Stimulated activated CD4-positive, alpha-beta T cell treated with anti-CD3 and anti-CD28 coated beads, Interleukin-2, amount 100 ng/mL, for 4 hours (primary cell): ENCODE data around the gene PCBP3.
"Not testable (repeated sequence)": the region's sequence is repeated elsewhere in the genome, so short reads cannot be mapped to it uniquely, and the experiment has no call there.

ENCODE experiments used
- DNase-seq: peaks from one replicate; pipeline ENCODE4 v3.0.0-alpha.2; 2020; ENCODE audit warnings: low read depth

The PCBP3 gene

DNA sequence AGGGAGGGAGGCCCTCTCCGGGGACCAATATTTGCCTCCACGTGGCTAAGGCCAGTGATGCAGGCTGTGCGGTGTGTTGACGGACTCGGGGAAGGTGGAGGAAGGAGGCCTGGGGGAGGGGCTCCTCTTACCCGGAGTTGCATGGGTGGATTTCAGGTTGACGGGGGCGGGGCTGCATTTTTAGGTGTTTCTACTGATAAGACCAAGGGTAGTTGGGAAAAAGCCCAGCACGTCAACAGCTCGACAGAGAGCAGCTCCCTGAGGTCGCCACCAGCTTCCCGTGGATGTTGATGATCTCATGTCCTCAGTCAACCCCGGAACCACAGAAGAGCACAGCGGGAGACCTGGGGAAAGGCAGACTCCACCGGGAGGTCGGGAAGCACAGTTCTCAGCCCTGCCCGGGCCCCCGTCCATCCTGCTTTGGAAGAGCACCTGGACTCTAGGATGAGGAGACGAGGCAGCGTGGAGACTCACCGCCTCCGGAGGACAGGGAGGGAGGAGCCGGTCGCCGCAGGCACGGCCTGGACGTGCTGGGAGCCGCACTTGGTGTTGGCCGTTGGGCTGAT is 305.1 kb downstream of the PCBP3 start:
- no peak for DNase-seq

DNA sequence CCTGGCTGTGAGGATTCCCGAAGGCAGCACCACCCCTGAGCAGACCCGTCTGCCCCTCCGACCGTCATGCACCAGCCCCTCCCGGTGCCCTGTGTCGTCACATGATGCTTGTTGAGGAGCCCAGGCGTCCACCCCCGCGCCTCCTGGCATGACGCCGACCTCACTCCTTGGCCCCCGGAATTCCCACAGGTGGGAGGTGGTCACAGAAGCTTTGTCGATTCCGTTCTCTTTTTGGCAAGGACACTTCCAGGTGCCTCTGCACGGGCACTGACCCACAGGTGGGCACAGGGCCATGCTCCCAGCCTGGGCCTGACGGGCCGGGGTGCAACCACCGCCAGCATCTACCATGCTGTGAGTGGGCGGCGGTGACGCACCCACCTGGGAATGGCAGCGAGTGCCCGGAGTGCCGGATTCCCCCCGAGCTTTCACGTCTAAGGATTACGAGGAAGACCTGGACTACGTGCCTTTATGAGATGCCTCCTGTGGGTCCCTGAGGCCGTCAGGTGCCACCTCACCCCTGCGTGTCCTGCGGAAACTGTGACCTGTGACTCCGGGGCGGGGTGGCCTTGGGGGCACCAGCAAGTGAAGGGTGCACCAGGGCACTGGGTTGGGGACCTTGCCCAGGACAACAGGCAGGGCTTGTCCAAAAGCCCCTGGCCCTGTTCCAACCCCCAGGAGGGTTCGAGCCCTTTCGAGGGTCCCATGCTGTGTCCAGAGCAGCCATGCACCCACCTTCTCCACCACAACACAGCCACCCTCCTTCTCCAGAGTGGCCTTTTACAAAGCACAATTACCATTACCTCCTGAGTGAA is 306.6 kb downstream of the PCBP3 start:
- DNase-seq, result no peak

DNA sequence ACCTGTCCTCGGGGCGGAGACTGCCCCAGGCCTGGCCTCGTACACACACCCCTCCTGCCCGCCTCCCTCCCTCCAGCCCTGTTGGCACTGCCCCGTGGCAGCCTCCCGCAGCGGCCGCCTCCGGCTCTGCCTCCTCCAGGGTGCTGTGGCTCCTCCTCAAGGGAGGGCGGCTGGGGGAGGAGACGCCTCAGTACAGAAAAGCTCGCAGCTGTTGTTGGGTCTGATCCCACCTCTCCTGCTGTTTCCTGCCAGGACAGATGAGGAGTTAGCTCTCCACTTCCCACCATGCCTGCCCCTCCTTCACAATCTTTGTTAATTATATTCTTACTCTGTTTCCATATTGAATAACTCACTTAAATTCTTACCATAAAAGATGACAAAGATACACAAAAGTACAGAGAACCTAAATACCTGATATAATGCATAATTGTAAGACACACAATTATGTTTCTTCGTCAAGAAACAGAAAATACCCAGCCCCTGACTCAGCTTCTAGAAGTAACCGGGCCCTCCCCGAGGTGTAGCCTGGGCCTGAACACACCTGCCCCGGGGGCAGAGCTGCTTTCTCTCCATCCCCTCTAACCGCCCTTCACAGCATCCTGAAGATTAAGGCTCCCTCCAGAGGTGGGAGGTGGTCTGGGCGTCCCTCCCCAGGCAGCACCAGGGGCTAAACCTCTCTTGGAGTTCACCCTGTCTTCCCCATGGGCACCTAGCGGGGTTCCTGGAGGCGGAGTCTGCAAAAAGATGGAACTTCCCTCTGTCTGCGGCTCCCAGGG is 307.4 kb downstream of the PCBP3 start:
- no peak for DNase-seq

DNA sequence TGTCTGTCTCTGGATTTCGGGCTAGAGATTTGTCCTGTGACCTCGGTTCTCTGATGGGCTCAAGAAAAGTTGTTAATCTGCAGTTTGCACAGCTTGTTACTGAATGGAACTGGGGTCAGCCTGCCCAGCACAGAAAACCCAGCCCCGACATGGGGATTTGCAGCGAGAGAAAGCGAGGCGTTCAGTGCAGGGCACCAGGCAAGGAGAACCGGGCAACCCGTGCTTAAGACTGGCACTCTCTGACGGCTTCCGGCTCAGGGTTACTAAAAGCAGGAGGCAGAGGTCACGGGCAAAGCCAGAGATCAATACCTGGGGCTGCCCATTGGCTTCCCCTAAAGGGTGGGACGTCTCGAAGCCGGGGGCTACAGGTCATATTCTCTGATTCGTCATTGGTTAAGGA is 308.2 kb downstream of the PCBP3 start:
- no peak for DNase-seq

DNA sequence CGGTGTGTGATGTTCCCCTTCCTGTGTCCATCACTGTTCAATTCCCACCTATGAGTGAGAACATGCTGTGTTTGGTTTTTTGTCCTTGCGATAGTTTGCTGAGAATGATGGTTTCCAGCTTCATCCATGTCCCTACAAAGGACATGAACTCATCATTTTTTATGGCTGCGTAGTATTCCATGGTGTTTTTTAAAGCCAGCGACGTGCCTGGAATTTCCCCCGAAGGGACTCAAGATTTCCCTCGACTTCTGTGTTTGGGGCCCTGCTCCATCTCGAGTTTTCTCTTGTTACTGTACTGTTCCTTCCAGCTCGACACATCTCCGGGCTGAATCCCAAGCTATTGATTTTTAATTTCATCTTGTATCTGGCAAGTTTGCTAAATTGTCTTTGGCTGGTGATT is 309.0 kb downstream of the PCBP3 start:
- not testable (repeated sequence) for DNase-seq

DNA sequence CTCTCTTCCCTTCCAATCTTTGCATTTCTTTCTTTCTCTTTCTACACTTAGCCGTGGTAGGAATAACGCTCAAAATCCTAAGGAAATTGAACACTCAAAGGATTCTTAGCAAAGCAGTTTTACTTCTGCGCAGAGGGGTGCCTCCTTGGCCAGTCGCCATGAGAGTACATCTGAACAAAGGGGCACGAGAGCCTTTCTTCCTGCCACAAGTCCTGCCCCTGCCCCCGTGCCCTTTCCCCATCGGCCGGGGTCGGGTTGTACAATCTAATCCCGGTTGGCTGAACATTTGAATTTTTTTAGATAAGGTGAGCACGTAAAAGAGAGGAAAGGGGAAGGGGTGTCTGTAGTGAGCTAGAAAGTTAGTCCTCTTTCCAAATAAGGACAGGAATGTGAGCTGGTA is 309.4 kb downstream of the PCBP3 start:
- DNase-seq, result no peak

DNA sequence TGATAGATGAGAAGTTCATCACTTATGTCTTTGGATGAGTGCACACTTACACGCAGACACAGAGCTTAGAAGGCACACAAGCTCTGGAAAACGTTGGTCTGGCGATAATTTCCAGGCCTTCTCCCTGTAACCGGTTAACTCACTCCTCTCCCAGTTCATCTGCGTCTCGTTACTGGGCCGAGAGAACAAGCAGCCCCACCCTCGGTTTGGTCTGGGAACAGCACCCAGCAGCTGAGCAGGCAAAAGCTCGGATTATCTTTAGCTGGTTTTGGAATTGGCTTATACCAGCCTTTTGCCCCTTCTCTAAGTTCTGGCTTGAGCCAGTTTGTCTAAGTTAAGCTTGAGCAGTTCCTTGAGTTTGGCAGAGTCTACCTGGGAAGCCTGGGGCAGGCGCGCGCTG is 310.7 kb downstream of the PCBP3 start:
- DNase-seq, result no peak

DNA sequence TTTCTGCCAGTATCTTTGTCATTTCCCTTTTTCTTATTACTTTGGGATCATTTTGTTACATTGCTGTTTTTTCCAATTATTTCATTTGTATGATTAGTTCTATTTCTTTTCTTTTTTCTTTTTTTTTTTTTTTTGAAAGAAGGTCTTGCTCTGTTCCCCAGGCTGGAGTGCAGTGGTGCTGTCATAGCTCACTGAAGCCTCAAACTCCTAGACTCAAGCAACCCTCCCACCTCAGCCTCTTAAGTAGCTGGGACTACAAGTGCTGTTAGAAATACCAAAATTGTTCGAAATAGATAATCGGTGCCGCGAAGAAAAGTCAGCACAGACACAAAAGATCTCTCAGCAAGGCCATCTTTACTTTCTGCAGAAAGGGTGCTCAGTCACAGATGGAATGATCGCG is 311.4 kb downstream of the PCBP3 start:
- no peak for DNase-seq

DNA sequence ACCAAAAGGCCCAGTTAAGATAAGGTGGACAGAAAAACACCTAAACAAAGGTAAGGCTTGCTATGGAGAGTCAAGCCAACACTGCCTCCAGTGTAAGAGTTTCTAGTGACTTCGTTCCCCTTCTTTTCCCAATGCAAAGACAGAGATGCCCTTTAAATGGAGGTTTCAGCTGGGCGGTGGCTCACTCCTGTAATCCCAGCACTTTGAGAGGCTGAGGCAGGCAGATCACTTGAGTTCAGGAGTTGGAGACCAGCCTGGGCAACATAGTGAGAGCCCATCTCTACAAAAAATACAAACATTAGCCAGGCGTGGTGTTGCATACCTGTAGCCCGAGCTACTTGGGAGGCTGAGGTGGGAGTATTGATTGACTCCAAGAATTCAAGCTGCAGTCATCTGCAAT is 314.0 kb downstream of the PCBP3 start:
- no peak for DNase-seq

DNA sequence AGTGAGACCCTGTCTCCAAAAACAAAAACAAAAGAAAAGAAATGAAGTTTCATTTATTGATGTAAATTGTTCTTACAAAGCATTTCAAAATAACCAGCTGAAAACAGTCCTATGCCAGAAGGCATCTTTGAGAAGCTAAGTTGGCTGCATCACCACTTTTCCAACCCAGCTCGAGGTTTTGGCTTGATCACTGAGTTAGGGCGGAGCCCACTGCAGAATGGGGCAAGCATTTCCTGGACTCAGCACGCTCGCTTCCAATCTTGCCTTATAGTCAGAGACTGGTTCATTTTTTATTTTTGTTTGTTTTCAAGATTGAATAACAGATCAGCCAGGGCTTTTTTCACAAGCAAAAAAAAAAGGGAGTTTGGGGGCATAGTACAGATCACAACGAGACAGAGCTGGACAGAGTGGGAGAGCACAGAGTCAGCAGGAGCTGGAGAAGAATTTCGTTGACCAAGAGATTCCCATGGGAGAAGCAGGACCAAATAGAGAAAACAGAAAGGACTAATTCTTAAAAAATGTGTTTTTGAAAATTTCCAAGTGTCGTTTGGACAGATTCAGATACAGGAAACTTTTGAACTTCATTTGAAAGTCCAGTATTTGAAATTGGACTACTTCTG is 314.6 kb downstream of the PCBP3 start:
- DNase-seq, result no peak

DNA sequence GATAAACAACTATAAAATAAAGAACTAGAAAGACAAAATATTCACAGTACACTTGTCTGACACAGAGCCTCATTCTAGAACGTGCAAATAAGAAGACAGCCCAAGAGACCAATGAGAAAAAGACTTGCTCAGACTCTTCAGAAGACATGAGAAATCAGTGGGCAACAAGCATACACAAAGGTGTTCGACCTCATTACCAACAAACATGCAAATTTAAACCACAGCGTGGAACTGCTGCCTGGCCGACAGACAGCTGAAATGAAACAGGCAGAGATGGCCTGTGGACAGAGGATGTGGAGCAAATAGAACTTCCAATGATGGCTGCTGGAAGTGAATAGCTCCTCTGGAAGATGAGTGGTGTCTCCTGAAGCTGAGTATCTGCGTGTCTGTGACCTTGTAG is 315.7 kb downstream of the PCBP3 start:
- no peak for DNase-seq

DNA sequence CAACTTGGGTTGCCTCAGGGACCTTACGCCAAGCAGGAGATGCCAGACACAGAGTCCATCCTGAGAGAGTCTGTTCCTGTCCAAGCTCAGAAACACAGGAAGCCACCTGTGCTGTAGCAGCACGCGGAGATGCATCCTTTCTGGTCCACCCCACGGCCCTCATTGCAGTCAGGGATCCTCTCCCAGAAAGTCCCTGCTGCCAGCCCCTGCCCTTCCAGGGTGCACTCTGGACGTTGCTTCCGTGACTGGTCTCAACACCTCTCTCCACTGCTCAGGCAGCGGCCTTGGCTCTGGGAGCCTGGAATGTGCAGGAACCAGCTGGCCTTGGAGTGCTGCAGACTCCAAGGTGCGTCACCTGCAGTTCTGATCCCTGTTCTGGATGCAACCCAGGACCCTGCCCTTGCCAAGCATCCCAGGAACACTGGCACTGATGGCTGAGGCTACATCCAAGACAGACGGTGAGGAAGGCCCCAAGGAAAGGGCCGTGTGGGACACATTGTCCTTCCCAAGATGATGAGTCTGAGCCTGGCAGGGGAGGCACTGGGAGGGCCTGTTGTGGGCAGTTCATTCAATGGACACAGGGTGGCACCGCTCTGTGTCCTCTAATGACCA is 316.4 kb downstream of the PCBP3 start:
- DNase-seq, result no peak

DNA sequence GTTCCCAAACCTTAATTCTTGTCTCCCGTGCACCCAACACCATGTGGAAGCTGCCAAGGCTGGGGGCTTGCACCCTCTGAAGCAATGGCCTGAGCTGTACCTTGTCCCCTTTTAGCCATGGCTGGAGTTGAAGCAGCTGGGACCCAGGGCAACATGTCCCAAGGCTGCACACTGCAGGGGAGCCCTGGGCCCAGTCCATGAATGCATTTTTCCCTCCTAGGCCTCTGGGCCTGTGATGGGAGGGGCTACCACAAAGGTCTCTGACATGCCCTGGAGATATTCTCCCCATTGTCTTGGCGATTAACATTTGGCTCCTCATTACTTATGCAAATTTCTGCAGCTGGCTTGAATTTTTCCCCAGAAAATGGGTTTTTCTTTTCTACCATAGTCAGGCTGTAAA is 317.9 kb downstream of the PCBP3 start:
- DNase-seq, result not testable (repeated sequence)

DNA sequence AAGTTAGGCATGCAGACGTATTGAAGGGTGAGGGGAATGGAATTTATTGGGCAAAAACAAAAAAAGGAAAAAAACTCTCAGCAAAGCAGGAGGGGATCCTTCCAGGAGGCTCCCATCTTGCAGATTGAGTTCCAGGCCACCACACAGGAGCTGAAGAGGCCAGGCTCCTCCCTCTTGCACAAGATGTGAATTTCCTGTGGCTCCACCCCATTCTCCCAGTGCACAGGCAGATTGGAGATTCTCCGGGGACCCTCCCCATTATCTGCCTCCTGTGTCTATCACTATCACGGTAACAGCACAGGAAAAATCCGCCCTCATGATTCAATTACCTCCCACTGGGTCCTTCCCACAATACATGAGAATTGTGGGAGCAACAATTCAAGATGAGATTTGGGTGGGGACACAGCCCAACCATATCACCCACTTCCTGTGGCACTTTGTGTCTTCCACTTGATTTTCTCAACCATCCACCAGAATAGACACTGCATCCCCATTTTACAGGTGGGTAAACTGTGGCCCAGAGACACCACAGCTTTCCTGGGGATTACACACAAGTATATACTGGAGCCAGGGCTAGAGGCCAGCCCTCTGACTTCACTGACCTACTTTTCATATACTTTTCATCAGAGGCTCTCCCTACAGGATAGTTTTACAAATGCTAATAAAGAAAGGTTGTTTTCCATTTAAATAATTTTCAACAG is 319.2 kb downstream of the PCBP3 start:
- DNase-seq, result no peak

DNA sequence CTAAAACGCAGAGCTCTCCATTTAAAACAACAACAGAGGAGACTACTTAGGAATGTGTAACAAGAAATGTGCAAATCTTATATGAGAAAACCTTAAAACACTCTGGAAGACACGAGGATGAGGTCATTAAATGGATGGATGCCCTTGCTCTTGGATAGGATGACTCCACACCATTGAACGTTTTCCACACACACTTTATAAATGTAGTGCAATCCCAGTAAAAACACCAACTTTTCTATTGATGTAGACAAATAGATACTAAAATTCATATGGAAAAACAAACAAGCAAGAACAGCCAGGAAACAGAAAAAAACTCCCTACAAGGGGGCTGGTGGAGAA is 319.7 kb downstream of the PCBP3 start:
- no peak for DNase-seq

DNA sequence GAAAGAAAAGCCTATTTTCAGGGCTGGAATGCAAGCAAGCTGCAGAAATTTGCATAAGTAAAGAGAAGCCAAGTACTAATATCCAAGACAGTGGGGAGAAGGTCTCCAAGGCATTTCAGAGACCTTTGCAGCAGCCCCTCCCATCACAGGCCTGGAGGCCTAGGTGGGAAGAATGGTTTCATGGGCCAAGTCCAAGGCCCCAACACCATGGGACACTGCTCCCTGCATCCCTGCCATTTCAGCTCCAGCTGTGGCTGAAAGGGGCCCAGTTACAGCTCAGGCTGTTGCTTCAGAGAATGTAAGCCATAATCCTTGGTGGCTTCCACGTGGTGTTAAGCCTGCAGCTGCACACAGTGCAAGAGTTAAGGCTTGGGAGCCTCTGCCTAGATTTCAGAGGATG is 321.1 kb downstream of the PCBP3 start:
- DNase-seq, result no peak

DNA sequence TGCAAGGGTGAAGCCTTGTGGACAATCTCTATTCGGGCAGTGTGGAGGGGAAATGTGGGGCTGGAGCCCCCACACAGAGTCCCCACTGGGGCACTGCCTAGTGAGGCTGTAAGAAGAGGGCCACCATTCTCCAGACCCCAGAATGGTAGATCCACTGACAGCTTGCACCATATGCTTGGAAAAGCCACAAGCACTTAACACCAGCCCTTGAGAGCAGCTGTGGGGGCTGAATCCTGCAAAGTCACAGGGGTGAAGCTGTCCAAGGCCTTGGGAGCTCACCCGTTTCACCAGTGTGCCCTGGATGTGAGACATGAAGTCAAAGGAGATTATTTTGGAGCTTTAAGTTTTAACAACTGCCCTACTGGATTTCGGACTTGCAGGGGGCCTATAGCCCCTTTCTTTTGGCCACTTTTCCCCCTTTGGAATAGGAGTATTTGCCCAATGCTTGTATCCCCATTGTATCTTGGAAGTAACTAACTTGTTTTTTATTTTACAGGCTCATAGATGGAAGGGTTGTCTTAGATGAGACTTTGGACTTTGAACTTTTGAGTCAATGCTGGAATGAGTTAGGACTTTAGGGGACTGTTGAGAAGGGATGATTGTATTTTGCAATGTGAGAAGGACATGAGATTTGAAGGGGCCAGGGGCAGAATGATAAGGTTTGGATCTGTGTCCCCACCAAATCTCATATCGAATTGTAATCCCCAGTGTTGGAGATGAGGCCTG is 321.7 kb downstream of the PCBP3 start:
- no peak for DNase-seq

DNA sequence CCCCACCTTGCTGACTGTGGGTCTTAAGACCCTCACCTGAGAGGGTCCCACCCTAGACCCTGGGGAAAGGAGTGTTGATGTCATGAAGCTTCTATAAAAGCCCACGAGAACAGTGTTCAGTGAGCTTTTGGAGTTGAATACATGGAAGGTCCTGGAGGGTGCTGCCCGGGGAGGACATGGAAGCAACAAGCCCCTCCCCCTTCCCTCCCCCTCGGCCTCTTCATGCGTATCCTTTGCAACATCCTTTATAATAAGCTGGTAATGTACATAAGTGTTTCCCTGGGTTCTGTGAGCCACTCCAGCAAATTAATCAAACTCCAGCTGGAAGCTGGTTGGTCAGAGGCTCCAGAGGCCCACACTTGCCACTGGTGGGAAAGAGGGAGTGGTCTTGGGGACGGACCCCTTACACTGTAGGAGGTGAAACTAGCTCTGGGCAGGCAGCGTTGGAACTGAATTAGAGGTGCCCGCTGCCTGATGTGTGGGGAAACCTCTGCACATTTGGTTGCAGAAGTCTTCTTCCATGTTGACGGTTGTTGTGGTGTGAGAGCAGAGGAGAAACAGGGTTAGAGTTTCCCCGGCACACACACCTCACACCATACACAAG is 323.4 kb downstream of the PCBP3 start:
- no peak for DNase-seq

DNA sequence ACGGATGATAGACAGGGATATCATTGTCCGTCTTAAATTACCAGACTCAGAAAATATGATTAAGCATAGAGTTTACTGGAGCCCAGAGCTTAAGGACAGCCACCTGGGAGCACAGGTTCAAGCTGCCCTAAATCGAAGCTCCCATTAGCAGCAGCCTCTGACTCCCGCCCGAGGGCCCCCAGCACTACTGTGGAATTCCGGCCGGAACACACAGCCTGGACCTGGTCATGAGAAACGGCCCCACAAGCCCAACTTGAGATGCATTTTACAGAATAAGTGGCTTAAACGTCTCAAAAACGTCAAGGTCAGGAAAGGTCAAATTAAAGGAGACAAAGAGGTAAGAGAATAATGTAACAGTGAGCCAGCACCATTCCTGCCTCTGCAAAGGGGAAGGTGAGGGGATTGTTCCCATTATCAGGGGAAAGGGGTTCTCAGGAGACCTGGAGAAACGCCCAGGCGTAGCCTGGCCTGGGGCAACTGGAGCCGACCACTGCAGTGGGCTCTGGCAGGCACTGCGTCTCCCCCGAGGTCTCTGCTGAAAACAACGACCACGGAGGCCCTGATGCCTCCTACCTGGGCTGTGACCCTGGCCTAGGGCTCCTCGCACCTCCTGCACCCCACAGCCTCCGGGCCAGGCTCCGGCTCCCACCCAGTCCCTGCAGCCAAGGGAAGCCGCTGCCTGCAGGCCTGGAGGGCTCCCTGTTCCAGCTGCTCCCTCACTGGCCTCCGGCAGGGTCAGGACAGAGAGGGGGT is 326.6 kb downstream of the PCBP3 start:
- no peak for DNase-seq
